Stimulated activated CD4-positive, alpha-beta T cell treated with anti-CD3 and anti-CD28 coated beads, Interleukin-2, amount 100 ng/mL, for 24 hours (primary cell): ENCODE measurements around the gene C8B.

Experiments
- DNase-seq, 2 donors: peaks; one replicate each; pipeline ENCODE4 v3.0.0-alpha.2; 2020

Gene C8B

DNA sequence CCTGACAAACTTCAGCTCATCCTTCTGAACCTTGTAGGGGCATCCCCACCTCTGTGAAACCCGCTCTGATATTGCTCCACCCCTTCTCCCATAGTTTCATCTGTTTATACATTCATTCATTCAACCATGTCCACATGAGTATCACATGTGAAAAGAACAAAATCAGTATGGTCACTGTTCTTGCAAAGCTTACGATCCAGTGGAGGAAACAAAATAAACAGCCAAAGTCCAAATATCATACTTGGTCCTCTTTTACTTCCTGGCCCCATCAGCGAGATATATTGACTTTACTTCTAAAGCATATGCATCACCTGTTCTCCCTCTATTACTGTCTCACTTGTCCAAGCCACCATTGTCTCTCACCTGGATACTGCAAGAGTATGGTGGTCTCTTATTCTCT, 75.6 kb downstream of the C8B start:
- DNase-seq, result no peak

DNA sequence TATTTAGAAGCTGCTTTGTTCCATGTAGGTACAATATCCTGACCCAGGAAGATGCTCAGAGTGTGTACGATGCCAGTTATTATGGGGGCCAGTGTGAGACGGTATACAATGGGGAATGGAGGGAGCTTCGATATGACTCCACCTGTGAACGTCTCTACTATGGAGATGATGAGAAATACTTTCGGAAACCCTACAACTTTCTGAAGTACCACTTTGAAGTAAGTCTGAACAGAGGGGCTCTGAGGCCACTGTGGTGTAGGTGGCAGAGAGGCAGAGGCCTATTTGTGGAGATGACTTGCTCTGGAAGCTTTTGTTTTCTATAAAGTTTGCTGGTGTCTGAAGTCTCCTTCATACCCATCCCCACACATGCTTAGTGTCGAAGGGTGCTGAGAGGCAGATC, 84.4 kb downstream of the C8B start:
- no peak for DNase-seq

DNA sequence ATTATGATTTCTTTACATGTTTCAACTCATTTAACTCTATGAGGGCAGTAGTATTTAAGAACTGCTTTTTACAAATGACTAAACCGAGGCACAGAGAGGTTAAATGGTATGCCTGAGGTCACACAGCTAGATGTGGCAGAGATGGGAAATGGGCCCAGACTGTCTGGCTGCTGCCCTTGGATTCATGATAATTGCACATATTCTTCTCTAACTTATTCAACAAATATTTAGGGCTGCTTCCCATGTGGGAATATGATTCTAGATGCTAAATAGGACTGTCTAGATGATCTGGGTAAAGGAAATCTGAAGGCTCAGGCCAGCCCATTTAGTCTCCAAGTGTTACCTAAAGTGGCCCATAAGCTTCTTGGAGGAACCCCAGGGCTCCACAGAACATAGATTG, 85.0 kb downstream of the C8B start:
- DNase-seq, result no peak
